Panc1 (cell line): Measurements from ENCODE around the gene NR2F1. TPM values are rescaled to one million over a fixed set of nuclear protein-coding genes. Genes with fewer than 3 reads are reported as not detected.

Experiments used
- ATAC-seq: fragments of 200-7000 bp; cut with Tn5 transposase; 2 replicates; pipeline ENCODE4 v1.9.1; 2020; ENCODE audit warnings: mild to moderate bottlenecking, moderate library complexity
- BruUV-seq: library from RNA; stranded (reverse); fragments of 400-500 nt; replicated peaks from 2 replicates; lab custom pipeline; 2021; lab: Mats Ljungman, UMichigan
- CTCF ChIA-PET: fragments of 300-600 bp; sonication (Branson Sonifier 250); formaldehyde crosslinking; loops from one replicate; lab custom pipeline; 2022; ENCODE audit warnings: antibody characterized with exemption; lab: Charles Lee
- POLR2A ChIA-PET: fragments of 300-600 bp; sonication (Branson Sonifier 250); formaldehyde crosslinking; loops from one replicate; lab custom pipeline; 2022; ENCODE audit warnings: antibody characterized with exemption; lab: Charles Lee
- DNase-seq: peaks from one replicate; pipeline ENCODE4 v3.0.0-alpha.2; 2010; ENCODE audit warnings: low read depth, low spot score
- H3K27ac ChIP-seq: 2 replicates; pipeline ENCODE4 v1.5.1; 2011; ENCODE audit warnings: mild to moderate bottlenecking, low read length, inconsistent platforms
- H3K27me3 ChIP-seq: fragments of 200-500 bp; sonication (Bioruptor generic); 2 replicates; pipeline ENCODE4 v1.6.0; 2014; ENCODE audit warnings: low read length, inconsistent platforms; ENCODE audit not compliant: control insufficient read depth, insufficient read depth
- H3K36me3 ChIP-seq: fragments of 200-500 bp; sonication (Bioruptor generic); 2 replicates; pipeline ENCODE4 v1.5.1; 2014; ENCODE audit warnings: inconsistent platforms, mild to moderate bottlenecking, low read length, moderate library complexity; ENCODE audit not compliant: control insufficient read depth, insufficient read depth
- H3K4me1 ChIP-seq: 2 replicates; pipeline ENCODE4 v1.5.1; 2011; ENCODE audit warnings: inconsistent platforms, mild to moderate bottlenecking, low read length, moderate library complexity; ENCODE audit not compliant: control insufficient read depth, insufficient read depth
- H3K4me3 ChIP-seq, 2 experiments: 2 replicates each; pipeline ENCODE4 v1.5.1; 2011 to 2012; ENCODE audit warnings: low read depth in 2 of 2, low read length in 2 of 2, mild to moderate bottlenecking in 2 of 2, inconsistent platforms in 1 of 2, moderate library complexity in 1 of 2
- H3K9me3 ChIP-seq: fragments of 200-500 bp; sonication (Bioruptor generic); 2 replicates; pipeline ENCODE4 v1.5.1; 2014; ENCODE audit warnings: low read depth, mild to moderate bottlenecking, inconsistent platforms, low read length, moderate library complexity; ENCODE audit not compliant: control insufficient read depth, insufficient read depth
- CTCF ChIP-seq: fragments of 450-650 bp; IDR thresholded peaks from 2 replicates; pipeline ENCODE4 v1.5.1; 2017; ENCODE audit warnings: mild to moderate bottlenecking
- POLR2AphosphoS5 ChIP-seq: IDR thresholded peaks from 2 replicates; pipeline ENCODE4 v1.6.1; 2012; ENCODE audit warnings: mild to moderate bottlenecking, low read depth, low read length, moderate library complexity
- SIN3A ChIP-seq: IDR thresholded peaks from 2 replicates; pipeline ENCODE4 v1.6.1; 2012; ENCODE audit warnings: low read depth, mild to moderate bottlenecking, low read length, moderate library complexity, borderline replicate concordance; ENCODE audit not compliant: insufficient read depth
- TCF7L2 ChIP-seq: IDR thresholded peaks from 2 replicates; pipeline ENCODE4 v1.6.1; 2011; ENCODE audit warnings: mild to moderate bottlenecking, low read depth, low read length, inconsistent platforms
- in situ Hi-C: cut with HindIII; loops from 2 replicates; pipeline ENCODE4 v1.10.0; 2016; ENCODE audit warnings: low sequenced_read_pairs, low pct_unique_long_range_greater_than_20kb
- intact Hi-C: fragments of 100-400 bp; cut with micrococcal nuclease; formaldehyde crosslinking; loops from one replicate; pipeline ENCODE4 v1.10.0; 2022; ENCODE audit not compliant: unreplicated experiment
- total RNA-seq: library from RNA; stranded (reverse); gene quantifications from one replicate; pipeline ENCODE4 v1.2.1, GENCODE V29; 2021; ENCODE audit not compliant: unreplicated experiment
- TF ChIP-seq, protein P1 (sequence below), 2 experiments: IDR thresholded peaks; 2 replicates each; pipeline ENCODE4 v1.6.1; 2011 to 2012; ENCODE audit warnings: low read depth in 2 of 2, control low read depth in 1 of 2, low read length in 1 of 2, mild to moderate bottlenecking in 1 of 2, moderate library complexity in 1 of 2; ENCODE audit not compliant: insufficient read depth in 1 of 2

Gene NR2F1
- total RNA-seq, 1 experiment from 2014 or later = 49.5 TPM

DNA sequence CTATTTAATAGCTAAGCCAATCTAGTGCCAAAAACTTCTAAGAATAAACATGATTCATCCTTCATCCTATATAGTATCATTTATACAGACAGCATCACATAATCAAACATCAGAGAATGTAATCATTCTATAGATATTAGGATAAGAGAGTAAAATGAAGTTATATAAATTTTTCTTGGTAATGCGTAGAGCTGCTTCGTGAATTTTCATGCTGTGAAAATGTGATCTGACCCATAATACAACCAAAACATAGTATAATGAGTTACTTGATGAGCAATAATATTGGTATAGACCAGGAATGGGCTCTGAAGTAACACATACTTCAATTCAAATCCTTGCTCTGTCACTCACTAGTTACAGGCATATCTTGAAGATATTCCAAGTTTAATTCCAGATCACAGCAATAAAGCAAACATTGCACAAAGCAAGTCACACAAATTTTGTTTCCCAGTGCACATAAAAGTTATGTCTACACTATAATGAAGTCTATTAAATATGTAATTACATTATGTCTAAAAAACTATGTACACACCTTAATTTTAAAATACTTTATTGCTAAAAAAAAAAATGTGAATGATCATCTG lies 25.9 kb upstream of the NR2F1 start:
- ATAC-seq (no peak), DNase-seq (no peak)
- no peak overlapping the region for H3K27ac ChIP-seq
- no peaks in the 10 kb centered on the region for H3K27me3 ChIP-seq
- peaks cover 10% of the 10 kb centered on the region; the same call in 1 of the 2 replicates for H3K36me3 ChIP-seq
- ChIA-PET POLR2A (no interaction called here), CTCF (no interaction called here)
- no peaks in the 10 kb centered on the region for H3K9me3 ChIP-seq
- BruUV-seq = no TSS peak
- no peak overlapping the region for H3K4me3 ChIP-seq
- intact Hi-C loops = no loop called here
- H3K4me1 ChIP-seq = no peaks in the 10 kb centered on the region
- TF ChIP-seq SIN3A (no peak), TCF7L2 (no peak), POLR2AphosphoS5 (no peak), CTCF (no peak)
- TF ChIP-seq, protein P1, sequence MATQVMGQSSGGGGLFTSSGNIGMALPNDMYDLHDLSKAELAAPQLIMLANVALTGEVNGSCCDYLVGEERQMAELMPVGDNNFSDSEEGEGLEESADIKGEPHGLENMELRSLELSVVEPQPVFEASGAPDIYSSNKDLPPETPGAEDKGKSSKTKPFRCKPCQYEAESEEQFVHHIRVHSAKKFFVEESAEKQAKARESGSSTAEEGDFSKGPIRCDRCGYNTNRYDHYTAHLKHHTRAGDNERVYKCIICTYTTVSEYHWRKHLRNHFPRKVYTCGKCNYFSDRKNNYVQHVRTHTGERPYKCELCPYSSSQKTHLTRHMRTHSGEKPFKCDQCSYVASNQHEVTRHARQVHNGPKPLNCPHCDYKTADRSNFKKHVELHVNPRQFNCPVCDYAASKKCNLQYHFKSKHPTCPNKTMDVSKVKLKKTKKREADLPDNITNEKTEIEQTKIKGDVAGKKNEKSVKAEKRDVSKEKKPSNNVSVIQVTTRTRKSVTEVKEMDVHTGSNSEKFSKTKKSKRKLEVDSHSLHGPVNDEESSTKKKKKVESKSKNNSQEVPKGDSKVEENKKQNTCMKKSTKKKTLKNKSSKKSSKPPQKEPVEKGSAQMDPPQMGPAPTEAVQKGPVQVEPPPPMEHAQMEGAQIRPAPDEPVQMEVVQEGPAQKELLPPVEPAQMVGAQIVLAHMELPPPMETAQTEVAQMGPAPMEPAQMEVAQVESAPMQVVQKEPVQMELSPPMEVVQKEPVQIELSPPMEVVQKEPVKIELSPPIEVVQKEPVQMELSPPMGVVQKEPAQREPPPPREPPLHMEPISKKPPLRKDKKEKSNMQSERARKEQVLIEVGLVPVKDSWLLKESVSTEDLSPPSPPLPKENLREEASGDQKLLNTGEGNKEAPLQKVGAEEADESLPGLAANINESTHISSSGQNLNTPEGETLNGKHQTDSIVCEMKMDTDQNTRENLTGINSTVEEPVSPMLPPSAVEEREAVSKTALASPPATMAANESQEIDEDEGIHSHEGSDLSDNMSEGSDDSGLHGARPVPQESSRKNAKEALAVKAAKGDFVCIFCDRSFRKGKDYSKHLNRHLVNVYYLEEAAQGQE (IDR thresholded peaks at IDR 0.05; ENCODE audit: insufficient read depth in 1 of 2, low read depth in 2 of 2, low read length in 1 of 2) = no peak
- in situ Hi-C loops = no loop called here

DNA sequence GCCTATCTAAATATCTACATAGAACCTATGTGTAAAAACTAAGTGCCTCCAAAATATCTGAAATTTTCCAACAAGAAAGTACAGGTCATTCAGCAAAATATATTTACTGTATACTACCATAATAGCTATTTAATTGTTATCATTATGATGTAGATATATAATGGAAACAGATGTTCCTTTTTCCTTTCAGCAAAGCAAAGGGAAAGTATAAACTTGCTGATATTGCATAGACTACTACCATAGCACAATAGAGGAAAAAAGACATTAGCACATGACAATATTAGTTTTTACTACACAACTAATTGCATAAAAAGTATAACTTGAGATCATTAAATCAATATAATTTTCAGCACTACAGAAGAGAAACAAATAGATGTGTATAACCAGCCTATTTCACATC lies 16.9 kb upstream of the NR2F1 start:
- Histone ChIP-seq H3K4me1 (peaks cover 32% of the 10 kb centered on the region), H3K36me3 (peaks cover 2% of the 10 kb centered on the region; the same call in 1 of the 2 replicates), H3K27me3 (no peaks in the 10 kb centered on the region), H3K9me3 (no peaks in the 10 kb centered on the region), H3K4me3 (no peak overlapping the region), H3K27ac (no peak overlapping the region; the same call in 1 of the 2 replicates)
- DNase-seq (no peak), ATAC-seq (no peak)
- in situ Hi-C loops = no loop called here
- no TSS peak for BruUV-seq
- intact Hi-C loops = no loop called here
- ChIA-PET POLR2A (no interaction called here), CTCF (no interaction called here)
- TF ChIP-seq, protein P1 (IDR thresholded peaks at IDR 0.05; ENCODE audit: insufficient read depth in 1 of 2, low read depth in 2 of 2, low read length in 1 of 2) = no peak
- no peak for TF ChIP-seq CTCF
- TF ChIP-seq TCF7L2 = no peak
- no peak for TF ChIP-seq SIN3A
- no peak for TF ChIP-seq POLR2AphosphoS5
